Erythroblast (primary cell): ENCODE results near the gene GKN1.

Source experiments
- GATA1 ChIP-seq: IDR thresholded peaks from 2 replicates; pipeline ENCODE4 v1.6.1; 2011; ENCODE audit warnings: low read depth, mild to moderate bottlenecking, control low read depth, low read length, moderate library complexity
- POLR2A ChIP-seq: IDR thresholded peaks from 2 replicates; pipeline ENCODE4 v1.6.1; 2011; ENCODE audit warnings: mild to moderate bottlenecking, low read length

DNA sequence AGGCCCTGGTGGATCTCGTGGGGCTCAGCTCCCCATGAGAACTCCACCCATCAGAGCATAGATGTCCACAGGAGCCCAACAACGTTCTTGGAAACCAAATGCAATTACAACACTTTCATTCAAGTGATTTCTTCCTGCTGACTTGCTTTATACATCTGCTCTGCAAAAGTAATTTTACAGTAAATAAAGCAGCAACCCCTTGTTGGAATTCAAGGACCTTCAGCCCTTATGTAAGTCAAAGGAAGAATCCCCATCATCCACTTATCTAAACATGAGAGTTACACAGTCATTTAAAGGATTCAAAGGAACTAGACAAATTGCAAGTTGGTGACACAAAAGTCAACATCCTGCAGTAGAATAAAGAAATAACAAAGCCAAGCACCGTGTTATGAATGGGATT lies 21.5 kb downstream of the GKN1 start:
- no peak for TF ChIP-seq POLR2A
- no peak for TF ChIP-seq GATA1
